ENCODE data around the gene P2RX2.
A peak's percentile ranks its signal among the peaks of the same experiment; 100 is the strongest.

Gene P2RX2

DNA sequence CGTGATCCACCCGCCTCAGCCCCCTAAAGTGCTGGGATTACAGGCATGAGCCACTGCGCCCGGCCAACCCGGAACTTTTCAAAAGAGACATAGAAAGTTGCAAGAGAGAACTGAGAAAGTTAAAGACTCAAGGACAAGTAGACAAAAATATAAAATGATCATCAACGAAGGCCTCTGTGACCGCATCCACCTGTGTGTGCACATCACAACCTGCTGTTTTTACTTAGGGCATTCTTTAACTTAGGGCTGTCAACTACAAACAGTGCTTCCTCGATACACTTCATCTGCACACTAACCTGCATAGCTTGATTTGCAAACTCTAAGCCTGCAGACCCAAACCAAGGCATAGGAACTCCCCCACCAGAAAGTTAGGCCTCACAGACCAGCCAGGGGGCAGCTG lies 14.8 kb downstream of the P2RX2 start:
- DNase-seq (ENCODE audit: low spot score) = no peak
- in situ Hi-C loops (cut with MboI; ENCODE audit: low pct_unique_long_range_greater_than_20kb, low sequenced_read_pairs, unreplicated experiment) = no loop called here
- TF ChIP-seq, protein P1, sequence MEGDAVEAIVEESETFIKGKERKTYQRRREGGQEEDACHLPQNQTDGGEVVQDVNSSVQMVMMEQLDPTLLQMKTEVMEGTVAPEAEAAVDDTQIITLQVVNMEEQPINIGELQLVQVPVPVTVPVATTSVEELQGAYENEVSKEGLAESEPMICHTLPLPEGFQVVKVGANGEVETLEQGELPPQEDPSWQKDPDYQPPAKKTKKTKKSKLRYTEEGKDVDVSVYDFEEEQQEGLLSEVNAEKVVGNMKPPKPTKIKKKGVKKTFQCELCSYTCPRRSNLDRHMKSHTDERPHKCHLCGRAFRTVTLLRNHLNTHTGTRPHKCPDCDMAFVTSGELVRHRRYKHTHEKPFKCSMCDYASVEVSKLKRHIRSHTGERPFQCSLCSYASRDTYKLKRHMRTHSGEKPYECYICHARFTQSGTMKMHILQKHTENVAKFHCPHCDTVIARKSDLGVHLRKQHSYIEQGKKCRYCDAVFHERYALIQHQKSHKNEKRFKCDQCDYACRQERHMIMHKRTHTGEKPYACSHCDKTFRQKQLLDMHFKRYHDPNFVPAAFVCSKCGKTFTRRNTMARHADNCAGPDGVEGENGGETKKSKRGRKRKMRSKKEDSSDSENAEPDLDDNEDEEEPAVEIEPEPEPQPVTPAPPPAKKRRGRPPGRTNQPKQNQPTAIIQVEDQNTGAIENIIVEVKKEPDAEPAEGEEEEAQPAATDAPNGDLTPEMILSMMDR (IDR thresholded peaks at IDR 0.05; ENCODE audit: extremely low read depth, insufficient read depth, missing control alignments) = no peak

DNA sequence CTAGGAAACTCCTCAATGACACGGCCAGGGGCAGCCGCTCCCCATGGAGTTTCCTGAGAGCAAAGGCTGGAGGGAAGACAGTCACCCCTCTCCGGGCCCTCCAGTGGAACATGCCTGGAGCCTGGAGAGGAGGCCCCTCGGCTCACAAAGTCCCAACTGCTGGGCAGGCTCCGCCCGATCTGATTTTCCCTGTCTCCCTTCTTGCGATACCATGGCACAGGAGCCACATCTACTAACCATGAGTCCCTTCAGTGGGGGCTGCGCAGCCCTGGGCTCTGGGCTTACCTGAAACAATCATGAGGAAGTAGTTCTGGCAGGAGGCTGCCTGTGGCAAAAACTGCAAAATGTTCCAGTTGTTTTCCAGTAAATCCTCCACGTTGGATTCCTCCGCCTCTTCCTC lies 15.3 kb downstream of the P2RX2 start:
- DNase-seq (ENCODE audit: low spot score) = no peak
- TF ChIP-seq, protein P1 (IDR thresholded peaks at IDR 0.05; ENCODE audit: extremely low read depth, insufficient read depth, missing control alignments) = no peak
- in situ Hi-C loops (cut with MboI; ENCODE audit: low pct_unique_long_range_greater_than_20kb, low sequenced_read_pairs, unreplicated experiment) = no loop called here

DNA sequence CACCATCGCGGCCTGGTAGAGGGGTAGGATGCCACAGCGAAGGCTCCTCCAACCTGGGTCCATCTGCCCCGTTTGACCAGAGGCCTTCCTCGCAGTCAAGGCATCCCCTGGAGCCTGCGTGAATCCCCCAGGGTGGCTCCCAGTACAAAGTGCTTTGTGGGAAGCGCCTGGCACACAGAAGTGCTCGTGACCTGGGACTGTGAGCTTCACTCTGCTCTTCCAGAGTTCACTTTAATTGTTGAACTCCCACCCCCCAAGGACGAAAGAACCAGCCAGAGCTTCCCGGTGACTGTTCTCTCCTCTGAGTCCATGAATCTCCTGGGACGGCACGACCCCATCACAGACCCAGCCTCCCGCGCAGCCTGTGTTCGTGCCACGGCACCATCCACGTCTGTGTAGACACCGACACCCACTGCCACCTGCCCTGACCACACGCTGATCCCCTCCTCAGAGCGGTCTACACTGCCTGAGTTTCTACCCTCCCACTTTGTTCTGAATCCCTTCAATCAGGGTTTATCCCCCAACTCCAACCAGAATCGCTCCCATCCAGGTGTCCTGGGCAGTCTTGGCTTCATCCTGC lies 15.9 kb downstream of the P2RX2 start:
- in situ Hi-C loops (cut with MboI; ENCODE audit: low pct_unique_long_range_greater_than_20kb, low sequenced_read_pairs, unreplicated experiment) = no loop called here
- TF ChIP-seq, protein P1 (IDR thresholded peaks at IDR 0.05; ENCODE audit: extremely low read depth, insufficient read depth, missing control alignments) = no peak
- DNase-seq (ENCODE audit: low spot score) = no peak

DNA sequence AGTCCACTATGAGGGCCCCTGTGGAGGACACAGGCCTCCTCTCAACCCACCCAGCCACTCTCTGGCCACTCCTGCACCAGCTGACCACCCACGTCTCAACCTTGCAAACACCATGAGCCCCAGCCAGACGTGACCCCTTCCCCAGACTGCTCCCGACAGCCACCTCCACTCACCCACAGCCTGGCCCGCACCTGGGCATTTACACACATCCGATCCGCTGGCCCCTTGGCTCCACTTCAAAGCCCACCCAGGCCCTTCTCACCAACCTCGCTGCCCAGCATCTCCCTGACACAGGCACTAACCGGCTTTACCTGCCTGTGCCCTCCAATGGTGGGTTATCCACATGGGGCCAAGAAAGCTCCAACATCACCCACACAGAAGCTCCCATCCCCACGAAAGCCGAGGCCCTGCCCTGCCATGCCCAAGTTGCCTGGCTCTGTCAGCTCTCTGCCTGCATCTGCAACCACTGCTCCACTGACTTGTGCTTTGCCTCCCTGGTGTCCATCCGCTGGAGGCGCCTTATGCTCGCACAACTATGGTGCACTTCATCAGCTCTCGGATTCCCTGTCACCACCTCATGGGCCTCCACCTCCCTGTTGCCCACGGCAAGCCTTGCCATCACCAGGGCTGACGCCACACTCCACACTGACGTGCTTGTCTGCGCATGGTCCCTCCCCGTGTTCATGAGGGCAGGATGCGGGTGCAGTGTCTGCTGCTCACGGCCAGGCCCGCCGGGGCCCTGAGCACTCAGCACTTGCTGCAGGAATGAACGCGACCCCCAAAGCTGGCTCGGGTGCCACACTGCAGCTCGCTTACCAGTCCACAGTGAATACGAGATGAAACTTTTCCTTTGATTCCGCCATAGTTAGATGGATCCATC lies 16.7 kb downstream of the P2RX2 start:
- no peak for DNase-seq (ENCODE audit: low spot score)
- in situ Hi-C loops (cut with MboI; ENCODE audit: low pct_unique_long_range_greater_than_20kb, low sequenced_read_pairs, unreplicated experiment) = no loop called here
- TF ChIP-seq, protein P1 (IDR thresholded peaks at IDR 0.05; ENCODE audit: extremely low read depth, insufficient read depth, missing control alignments) = no peak

DNA sequence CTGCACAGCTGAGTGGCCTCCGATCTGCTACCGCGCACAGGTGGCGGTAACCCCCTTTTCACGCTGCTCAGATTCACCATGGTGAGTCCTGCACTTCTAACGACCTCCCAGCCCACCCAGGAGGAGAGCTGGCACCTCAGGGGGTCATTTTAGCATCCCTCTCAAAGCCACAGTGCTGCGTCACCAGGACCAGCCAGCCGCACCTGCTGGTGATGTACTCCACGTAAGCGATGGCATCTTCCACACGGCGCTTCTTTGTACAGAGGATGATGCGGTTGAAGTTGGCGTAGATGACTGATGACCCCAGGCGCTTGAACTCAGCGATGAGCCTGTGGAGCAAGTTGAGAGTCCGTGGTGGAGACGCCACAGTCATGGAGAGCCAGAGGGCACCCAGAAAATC lies 19.2 kb downstream of the P2RX2 start:
- TF ChIP-seq, protein P1 (IDR thresholded peaks at IDR 0.05; ENCODE audit: extremely low read depth, insufficient read depth, missing control alignments) = no peak
- in situ Hi-C loops (cut with MboI; ENCODE audit: low pct_unique_long_range_greater_than_20kb, low sequenced_read_pairs, unreplicated experiment) = no loop called here

DNA sequence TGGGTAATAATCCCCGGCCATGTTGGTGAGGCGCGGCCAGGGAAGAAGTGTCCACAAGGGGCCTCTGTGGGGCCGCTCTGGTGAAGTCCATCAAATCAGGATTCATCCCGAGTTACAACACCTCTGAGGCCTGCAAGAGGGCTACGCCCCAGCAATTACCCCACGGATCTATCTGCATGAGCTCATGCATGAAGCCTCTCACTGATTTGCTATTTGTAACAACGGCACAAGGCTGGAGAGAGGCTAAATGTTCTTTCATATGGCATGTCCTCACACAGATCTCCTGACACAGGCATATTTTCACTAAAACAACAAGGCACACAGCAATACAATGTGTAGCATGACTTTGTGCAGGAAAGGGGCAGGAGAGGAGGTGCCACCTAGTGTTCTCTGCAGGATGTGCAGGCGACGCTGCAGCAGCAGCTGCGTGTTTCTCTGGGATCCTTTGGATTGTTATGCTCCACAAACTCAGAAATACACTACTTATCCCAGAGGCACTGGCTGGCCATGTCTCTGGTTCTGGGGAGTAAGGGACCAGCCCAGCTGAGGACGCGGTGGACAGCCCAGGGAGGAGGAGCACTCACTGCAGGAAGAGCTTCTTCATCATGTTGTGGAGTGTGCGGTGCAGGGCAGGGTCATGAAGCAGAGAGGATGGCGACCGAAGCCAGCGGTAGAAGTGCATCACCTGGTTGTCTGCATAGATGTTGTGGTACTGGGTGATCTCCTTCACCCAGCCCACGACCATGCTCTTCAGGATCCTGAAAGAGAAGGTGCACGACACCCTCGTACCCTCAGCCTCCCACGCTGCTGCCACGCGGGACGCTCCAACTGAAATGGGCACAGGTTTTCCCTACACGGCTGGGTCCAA lies 20.2 kb downstream of the P2RX2 start:
- TF ChIP-seq, protein P1 (IDR thresholded peaks at IDR 0.05; ENCODE audit: extremely low read depth, insufficient read depth, missing control alignments) = peak; percentile 65
- DNase-seq (ENCODE audit: low spot score) = peak; percentile 63
- in situ Hi-C loops (cut with MboI; ENCODE audit: low pct_unique_long_range_greater_than_20kb, low sequenced_read_pairs, unreplicated experiment) = no loop called here

More for the DNA sequence above, 19.2 kb downstream of the P2RX2 start:
- DNase-seq (ENCODE audit: low spot score) = no peak
